ENCODE data around the gene TFDP2.
"Not testable (repeated sequence)": the region's sequence is repeated elsewhere in the genome, so short reads cannot be mapped to it uniquely, and the experiment has no call there.

TFDP2 gene

DNA sequence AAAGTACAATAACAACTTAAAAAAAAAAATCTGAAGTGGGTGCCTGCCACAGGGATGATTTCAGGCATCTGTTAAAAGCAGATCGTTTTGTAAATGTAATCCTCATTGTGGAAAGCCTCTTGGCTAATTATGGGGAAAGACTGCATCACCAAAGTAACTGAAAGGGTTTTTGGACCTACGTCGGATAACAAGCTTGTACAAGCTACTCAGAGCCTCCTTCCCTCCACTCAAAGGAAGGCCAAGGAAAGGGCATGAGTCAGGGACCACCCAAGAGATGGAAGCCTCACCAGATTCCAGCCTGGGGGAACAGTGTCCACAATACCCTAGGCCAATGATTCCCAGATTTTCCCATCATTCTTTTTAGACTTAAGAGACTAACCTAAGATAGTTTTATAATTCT lies 188.6 kb downstream of the TFDP2 start:
- DNase-seq (ENCODE audit: low spot score), result no peak

DNA sequence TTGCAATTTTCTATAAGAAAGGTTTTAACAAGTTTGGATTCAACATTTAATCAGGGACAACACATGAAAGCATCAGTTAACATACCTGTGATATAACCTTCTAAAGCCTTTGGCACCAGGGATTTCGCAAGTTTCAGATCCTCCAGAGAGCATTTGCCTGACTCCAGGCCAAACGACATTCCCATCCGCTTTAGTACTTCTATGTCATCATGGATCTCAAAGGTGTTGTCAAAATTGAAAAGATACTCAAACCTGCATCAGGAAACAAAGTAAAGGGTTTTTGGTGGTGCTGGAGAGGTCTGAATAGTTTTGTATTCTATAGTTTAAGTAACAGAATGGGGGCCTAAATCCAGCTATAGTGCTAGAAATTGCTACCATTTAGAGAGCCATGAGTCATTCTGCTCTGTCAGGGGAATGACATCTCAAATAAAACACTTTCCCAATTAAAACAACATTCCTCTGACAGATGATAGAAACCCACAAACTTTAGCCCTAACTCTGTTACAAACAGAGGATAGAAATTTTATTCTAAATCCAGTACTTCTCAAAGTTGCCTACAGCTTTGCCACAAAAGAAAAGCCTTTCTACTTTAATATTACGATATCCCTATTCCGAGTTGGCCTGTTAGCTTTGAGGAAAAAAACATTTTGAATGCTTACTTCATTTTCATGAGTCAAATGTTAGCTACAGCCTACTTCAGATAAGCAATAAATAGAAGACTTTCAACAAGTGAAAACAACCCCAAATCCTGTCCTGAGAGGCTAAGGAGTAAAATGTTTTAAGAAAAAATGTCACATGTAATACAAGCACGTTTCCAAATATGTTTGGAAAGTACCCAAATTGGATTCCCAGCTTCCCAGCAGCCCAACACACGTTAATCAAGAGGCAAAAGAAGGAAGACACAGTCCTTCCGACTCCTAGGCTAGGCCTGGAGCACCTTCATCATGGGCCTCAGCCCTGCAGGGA lies 189.5 kb downstream of the TFDP2 start:
- DNase-seq (ENCODE audit: low spot score), result no peak

DNA sequence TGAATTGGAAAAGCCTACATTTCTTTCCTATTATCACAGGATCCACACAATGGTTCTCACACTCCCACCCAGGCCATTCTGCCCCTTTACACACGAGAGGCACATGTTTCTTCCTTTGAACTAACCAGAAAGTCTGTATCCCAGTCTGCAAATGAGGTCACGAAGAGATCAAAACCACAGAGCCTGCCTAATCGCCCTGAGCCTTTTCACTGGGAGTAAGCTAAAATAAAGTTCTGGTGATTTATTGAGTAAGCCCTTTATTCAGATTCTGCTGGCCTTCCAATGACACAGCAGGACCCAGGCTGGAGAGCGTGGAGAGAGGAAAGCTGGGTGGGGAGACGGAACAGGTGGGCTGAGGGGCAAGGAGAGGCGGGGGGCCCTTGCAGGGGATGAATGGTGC lies 194.2 kb downstream of the TFDP2 start:
- DNase-seq (ENCODE audit: low spot score), result no peak

DNA sequence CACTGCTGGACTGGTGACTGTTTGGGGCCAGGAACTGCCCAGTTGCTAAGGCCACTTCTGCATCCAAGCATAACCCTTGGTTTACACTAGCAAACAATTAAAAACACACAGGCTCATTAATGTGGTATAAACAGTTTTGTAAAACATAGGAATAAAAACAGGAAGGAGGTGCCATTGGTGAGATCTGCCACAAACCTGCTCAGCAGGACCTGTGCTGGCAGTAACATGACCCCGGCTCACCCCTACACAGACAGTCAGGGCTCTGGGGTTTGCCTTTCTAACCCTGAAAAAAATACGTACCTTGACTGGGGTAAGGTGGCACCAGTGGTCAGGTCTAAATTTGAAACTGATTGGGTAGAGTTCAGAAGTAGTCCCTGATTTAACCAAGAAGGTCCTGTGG lies 196.7 kb downstream of the TFDP2 start:
- no peak for DNase-seq (ENCODE audit: low spot score)

DNA sequence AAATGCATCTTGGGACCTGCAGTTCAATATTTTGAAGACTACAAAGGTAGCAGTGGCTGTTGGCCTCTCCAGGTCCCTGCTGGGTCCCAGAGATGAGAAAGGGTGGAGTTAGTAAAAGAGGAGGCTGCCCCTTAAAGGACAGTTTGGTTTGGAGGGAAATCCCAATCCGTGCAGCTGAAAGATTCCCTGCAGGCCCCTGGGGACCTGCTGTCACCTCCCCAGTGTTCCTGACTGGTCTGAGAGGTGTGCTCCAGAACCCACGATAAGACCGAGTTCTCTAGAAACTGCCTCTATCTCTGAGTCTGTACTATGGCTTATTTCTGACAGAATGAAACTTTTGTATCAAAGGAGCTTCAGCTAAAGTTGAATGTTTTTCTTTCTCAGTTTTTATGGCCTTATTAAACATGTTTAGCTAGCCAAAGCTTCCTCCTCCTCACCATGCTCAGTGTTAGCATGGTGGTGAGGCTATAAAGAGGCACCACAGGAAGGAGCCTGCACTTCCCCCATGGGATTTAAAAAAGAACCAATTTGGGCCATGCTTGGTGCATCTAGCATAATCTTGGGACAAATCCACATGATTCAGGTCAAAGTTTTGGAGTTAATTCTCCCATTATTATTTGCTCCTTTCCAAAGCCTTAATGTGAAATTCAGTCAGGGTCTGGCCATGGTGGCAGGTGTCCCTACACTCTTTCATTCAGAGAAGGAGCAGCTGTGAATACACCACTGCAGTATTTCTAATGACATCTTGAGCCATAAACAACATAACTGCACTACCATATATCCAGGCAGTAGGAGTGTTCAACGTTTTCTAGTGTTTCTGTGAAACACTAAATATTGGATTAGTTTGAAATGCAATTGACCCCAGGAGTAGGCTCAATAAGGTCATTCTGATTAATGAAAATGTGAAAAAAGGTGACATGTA lies 198.5 kb downstream of the TFDP2 start:
- DNase-seq (ENCODE audit: low spot score), result no peak

DNA sequence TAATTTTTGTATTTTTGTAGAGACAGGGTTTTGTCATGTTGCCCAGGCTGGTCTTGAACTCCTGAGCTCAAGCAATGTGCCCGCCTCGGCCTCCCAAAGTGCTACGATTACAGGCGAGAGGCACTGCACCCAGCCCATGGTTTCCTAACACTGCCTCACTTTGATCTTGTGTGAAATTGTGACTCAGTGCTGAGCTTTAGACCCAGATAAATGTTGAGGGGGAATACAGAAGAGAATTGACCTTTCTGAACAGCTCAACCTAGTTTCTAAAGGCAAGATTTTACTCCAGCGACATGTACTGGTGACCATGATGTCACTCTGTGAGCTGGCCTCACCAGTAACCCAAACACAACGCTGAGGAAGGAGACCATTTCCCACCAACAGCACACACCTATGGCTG lies 199.4 kb downstream of the TFDP2 start:
- no peak for DNase-seq (ENCODE audit: low spot score)

DNA sequence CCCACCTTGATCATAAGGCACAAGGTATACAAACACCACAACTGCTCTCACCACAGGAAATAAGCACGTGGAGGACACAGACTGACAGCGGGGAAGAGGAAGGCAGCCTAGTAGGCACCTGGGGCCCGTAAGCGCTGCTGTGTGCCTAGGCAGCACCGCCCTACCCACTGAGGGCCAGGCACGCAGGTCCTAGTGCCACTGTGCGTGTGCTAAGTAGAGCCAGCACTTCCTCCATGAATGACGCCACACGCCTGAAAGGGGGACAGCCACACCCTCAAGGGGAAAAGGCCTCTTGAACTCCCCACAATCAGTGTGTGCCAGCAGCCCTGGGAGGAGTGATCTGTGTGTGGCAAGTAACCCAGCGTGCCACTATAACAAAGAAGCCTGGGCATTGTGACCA lies 199.9 kb downstream of the TFDP2 start:
- no peak for DNase-seq (ENCODE audit: low spot score)

DNA sequence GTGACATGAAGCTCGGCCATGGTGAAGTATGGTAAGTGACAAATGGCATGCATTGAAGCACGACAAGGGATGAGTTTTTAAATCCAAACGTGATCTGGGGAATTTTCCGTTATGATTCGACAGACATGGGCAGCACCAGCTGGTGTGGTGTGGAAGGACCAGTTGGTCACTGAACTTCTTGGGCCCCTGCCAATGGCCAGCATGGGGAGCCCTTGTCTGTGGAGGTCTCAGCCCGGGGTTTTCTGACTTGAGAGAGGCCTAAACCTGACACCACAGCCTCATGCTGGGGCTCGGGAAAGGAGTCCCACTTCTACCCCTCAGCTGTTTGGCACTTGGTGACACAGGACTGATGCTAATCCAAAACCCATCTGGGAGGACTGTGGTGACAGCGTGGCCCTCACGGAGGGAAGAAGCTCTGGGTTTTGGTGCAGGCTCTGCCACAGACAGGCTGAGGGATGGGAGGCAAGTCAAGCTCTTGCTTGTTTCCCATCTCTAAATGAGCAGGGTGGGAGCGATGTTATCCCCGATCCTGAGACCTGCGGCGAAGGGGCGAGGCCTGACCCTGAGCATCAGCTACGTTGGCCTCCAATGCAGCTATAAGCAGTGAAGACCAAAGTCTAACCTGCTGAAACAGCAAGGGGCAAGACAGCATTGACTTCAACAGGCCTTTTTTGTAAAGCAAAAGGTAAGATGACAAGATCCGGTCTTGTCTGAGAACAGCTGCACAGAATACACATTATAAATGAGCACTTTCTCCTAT lies 203.4 kb downstream of the TFDP2 start:
- DNase-seq (ENCODE audit: low spot score), result no peak

DNA sequence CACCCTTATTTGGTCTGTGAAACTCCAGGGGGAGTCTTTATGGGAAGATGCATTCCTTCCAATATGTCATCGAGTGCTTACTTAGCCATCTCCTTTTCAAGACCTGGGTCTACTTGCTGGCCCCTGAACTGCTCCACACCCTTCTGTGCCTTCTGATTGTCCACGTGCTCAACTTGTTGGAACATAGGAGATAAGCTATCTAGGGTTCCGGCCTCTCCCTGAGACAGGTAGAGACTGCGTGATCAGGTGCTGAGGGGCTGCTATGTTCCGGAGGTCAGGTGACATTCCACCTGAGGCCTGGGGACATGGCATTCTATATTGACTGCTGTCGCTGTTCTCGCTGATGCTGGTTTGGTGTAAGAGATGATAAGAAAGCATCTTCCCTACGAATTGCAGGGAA lies 207.3 kb downstream of the TFDP2 start:
- DNase-seq (ENCODE audit: low spot score), result no peak

DNA sequence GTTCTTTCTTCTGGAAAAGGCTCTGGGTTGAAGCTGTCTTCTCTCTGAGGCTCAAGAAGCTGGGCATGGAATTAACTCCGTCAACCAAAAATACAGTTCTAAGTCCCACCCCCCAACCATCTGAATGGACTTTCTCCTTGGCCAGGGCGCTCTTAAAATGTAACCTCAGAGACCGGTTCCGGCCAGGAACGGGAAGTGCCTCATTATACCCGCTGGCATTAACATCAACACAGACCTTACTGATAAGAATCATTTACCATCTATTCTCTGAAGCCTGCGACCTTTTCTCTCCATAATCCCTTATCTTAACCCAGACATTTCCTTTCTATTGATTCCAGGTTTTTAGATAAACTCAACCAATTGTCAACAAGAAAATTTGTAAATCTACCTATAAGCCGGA lies 208.3 kb downstream of the TFDP2 start:
- DNase-seq (ENCODE audit: low spot score), result peak; percentile 53

DNA sequence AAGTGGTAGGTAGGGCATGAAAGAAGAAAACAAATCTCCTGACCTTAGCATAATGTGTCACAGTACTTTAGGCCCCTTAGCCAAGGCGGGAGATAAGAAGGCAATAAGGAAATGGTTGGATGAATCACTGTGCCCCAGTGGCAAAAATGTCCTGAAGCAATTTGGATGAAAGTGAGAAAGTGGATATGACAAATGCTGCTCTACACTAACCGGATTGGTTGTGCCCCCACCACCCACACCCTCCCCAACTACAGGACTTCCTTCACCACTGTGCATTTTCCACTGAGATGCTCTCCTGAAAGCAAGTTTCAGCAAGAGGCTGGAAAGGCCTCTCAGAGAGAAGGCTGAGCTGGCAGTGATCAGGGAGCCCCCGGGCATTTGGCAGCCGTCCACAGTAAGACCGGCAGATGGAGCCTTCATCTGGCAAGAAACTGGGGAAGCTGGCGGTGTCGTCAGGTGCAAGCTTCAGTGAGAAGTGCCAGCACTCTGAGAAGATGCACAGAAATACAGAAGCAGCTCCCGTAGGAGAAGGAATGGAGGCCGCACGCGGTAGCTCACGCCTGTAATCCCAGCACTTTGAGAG lies 209.1 kb downstream of the TFDP2 start:
- DNase-seq (ENCODE audit: low spot score), result peak; percentile 90

DNA sequence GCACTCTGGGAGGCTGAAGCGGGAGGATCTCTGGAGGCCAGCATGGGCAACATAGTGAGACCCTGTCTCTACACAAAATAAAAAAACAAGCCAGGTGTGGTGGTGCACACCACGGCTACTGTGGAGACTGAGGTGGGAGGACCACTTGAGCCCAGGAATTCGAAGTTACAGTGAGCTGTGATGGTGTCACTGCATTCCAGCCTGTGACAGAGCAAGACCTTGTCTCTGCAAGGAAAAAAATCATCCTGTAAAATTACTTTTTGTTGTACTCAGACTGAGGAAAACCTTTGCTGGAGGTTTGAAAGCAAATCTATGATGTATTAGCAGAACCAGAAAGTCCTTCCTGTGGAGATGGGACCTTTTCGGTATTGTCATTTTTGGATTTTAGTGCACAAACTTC lies 209.6 kb downstream of the TFDP2 start:
- DNase-seq (ENCODE audit: low spot score), result no peak

DNA sequence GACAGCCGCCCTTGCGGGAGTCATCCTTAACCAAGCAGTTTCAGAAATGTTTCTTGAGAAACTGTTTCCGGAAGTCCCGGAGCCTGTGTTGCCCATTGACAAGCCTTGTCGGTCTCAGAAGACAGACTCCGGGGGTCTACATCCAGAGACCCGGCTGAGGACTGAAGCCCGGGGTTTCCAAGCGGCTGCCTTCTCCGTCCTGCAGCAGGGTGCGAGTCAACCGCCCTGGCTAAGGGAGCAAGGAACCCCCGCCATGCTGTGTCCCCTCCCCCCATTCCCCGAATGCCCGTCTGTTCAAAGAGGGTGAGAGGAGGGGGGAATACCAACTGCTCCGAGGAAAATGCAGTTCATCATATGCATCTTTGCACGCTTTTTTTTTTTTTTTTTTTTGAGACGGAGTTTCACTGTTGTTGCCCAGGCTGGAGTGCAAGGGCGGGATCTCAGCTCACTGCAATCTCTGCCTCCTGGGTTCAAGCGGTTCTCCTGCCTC lies 211.3 kb downstream of the TFDP2 start:
- no peak for DNase-seq (ENCODE audit: low spot score)

DNA sequence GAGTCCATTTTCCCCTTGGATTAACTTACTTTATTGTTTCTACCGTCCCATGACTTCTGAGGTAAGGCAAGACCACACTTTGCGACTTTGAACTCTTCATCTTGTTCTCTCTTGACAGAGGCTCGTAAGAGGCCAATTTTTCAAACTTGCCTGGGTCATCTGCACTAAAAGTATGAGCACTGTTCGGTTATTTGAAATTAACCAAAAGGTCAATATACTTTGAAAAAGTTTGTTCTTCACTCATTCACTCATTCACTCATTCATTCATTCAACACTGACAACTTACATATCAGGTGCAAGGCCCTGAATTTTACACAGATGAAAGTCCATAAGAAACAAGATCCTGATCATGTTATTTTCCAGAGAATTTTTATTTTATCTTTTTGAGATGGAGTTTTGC lies 215.0 kb downstream of the TFDP2 start:
- no peak for DNase-seq (ENCODE audit: low spot score)

DNA sequence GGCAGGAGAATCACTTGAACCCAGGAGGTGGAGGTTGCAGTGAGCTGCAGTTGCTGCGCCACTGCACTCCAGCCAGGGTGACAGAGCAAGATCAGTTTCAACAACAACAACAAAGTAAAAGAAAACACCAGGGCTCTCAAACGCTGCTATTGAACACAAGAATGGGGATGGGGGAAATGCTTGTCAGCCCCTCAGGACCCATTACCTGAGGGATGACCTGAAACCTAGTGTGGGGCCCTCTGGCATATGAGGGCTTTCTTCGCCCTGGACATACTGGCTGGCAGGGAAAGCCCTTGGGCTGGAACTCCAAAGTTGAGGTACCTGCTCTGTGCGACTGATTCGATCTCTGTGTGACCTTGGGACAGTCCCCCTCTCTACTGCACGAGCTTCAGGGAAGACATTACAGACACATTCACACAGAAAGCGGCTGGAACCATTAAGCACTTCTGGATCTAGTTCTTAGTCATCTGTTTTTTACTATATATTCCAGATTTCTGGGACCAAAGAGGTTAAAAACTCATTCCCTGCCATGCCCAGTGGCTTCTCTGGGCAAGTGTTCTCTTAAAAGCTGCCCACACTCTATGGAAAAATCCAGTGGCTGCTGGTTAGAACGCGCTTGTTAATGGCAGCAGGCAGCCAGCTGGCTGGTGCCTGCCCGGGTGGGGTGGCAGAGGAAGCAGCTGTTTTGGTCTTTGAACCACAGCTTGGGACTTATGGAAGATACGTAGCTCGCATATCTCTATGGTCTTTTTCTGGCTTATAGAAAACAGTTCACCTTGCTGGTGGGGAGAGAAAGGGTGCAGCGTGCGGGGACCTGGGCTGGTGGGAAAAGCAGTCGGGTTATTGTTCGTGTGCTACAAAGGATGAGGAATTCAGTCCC lies 215.7 kb downstream of the TFDP2 start:
- no peak for DNase-seq (ENCODE audit: low spot score)

DNA sequence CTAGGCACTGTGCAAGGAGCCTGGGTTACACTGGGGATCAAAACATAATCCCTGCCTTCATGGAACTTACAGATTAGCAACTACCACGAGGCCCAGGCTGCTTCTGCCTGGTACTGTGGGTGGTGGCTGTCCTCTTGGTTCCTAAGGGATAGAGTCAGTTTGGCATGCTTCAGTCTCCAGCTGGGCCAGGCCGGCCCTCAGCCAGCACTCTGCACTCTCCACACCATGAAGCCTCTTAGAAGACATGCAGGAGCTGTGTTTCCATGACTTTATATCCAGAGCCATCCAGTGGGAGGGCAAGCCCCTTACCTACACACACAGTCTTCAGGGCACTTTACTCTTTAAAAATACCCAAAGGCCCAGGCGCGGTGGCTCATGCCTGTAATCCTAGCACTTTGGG lies 218.5 kb downstream of the TFDP2 start:
- DNase-seq (ENCODE audit: low spot score), result no peak

DNA sequence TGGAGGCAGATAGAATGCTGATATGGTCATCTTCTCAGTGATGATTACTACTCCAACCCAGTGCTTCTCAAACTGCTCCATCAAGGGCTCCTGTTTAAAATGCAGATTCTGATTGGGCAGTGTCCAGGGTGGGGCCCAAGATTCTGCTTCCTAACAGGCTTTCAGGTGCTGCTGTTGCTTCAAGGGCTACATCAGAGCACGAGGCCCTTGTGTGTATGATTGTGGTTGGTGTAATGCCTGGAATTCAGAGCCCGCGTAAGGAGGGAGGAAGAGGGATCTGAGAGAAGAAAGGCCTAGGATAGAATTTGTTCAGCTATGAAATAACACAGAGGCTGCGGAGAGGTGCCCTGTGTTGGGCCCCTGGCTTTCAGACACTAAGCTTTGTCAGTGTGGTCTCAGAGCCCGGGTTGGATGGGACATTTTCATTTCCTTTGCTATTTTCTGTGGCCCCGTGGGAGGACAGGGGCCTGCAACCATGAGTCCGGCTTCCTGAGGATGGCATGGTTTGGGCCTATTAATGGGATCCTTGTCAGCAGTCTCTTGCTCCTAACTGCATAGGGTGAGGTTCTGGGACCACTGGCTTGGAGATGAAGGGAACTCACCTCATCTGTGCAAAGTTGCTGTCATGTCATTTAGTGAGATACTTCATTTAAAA lies 219.9 kb downstream of the TFDP2 start:
- DNase-seq (ENCODE audit: low spot score), result no peak

DNA sequence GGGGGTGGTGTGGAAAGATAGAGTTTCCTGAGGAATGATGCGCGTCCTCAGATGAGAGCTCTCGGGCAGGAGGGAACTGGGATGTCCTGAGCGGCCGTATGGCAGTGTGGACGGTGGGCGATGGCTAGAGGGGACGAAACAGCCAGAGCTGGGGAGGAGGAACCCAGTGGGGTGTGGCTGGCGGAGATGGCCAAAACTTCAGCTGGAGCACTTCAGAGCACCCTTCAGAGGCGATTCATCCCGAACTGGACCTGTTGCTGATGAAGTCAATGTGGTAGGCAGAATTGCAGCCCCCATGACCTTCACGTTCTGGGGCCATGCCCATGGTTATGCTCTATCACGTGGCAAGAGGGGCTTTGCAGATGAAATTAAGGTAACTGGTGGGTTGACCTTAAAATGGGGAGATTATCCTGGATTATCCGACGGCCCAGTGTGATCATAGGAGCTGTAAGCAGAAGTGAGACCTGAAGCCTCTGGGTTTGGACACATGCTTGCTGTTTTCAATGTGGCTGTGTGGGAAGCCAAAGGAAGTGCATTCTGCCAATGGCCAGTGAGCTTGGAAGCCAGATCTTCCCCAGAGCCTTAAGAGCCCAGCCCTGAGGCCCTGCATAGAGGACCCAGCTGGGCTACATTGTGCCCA lies 220.6 kb downstream of the TFDP2 start:
- DNase-seq (ENCODE audit: low spot score), result no peak

DNA sequence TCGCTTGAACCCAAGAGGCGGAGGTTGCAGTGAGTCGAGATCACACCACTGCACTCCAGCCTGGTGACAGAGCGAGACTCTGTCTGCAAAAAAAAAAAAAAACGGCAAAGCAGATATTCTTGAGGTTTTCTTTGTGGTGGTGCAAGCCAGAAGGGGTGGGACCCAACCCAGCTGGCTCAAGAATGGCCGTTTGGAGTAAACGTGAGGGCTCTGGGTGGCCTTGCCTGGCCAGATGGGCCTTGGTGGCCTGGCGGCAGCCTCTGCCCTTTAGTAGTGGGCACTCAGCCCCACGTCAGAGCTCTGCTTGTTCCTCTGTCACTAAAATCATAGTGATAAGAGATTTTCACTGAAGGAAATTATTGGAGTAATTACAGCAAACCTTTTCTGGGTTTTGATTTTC lies 222.4 kb downstream of the TFDP2 start:
- no peak for DNase-seq (ENCODE audit: low spot score)

DNA sequence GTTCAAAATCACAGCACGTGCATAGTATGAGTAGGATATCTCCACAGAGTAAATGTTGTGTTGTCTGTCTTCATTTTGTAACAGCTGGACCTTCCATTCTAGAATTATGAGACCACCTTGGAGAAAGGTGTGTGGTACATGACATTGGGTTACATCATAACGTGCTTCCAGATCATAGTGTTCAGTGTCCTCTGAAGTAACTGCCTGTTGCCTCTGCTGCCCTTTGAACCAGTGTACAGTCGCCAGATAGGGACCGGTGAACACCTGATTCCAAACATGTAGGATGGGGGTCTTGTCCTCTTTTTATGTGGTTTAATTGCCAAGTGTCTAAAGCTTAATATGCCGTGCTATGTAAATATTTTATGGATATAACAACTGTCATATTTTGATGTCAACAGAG lies 223.7 kb downstream of the TFDP2 start:
- not testable (repeated sequence) for DNase-seq (ENCODE audit: low spot score)

Measured in LoVo (cell line).